ENCODE data around the gene FLVCR1. TPM values are rescaled to one million over a fixed set of nuclear protein-coding genes. Genes with fewer than 3 reads are reported as not detected.
A peak's percentile ranks its signal among the peaks of the same experiment; 100 is the strongest.

The FLVCR1 gene
- total RNA-seq (11.9 and 12.0 TPM in 2 replicates), polyA plus RNA-seq (3.2 and 3.5 TPM in 2 replicates), polyA minus RNA-seq (13.9 and 16.1 TPM in 2 replicates), Bru-seq, nascent RNA (percentile 75 among the genes with signal in this experiment), BruChase-seq, experiment 1, labeled RNA remaining after a 6-hour chase (percentile 74 among the genes with signal in this experiment), BruChase-seq, experiment 2, labeled RNA remaining after a 2-hour chase (percentile 82 among the genes with signal in this experiment)
- 2.3 and 2.7 TPM in 2 replicates for polyA plus RNA-seq (2011; cell fraction: cytosol; rRNA removed)
- 10.2 and 12.2 TPM in 2 replicates for polyA plus RNA-seq (2011; cell fraction: nucleus; rRNA removed)
- 4.3 and 5.9 TPM in 2 replicates for polyA plus RNA-seq (2012)
- 35.7 TPM for polyA minus RNA-seq (2011; cell fraction: cytosol; rRNA and poly(A)+ RNA removed)
- polyA minus RNA-seq (2011; cell fraction: nucleus; rRNA and poly(A)+ RNA removed), result 11.8 and 17.7 TPM in 2 replicates
- long read RNA-seq, full-length matches to known transcripts, result 4 of 13 reads
- long read RNA-seq, partial matches to known transcripts, result 1 of 13 reads
- long read RNA-seq, other reads (novel, unspliced or antisense), result 8 of 13 reads

GRCh38 chr1:212857992-212858460 is at the start of gene FLVCR1:
FLVCR1 (plus strand) TSS chr1:212858275; CDS start chr1:212858453, 178 bp downstream.
- POLR2A ChIA-PET, result interaction anchor here (0.6 to 1.4 kb wide), 4 partner anchors 249 to 891 kb away, joined by 3 to 10 read pairs (median 4); partner anchors contain the start of gene ATF3
- FAIRE-seq (peak; percentile 97), DNase-seq (ENCODE audit: low read depth, low spot score) (peak; percentile 94)
- Histone ChIP-seq H3K9me1 (replicated peaks; ENCODE audit: control insufficient read depth, extremely low read depth, insufficient read depth, low read length) (no peaks in the 10 kb centered on the region), H3K9ac (replicated peaks; ENCODE audit: extremely low read depth, insufficient read depth, low read length) (peak within 1 kb of the TSS; percentile 76), H3K27ac (ENCODE audit: insufficient read depth, low read depth, low read length) (peak within 1 kb of the TSS; percentile 24), H3K4me1 (ENCODE audit: control insufficient read depth, extremely low read depth, insufficient read depth, low read length) (peaks cover 19% of the 10 kb centered on the region), H3K4me3 (replicated peaks in 1 of 3; ENCODE audit: insufficient read depth in 1 of 3, low read depth in 1 of 3, low read length in 3 of 3) (peak within 1 kb of the TSS; percentile 10 to 88 (median 51)), H3K4me2 (ENCODE audit: insufficient read depth, low read length) (peak within 1 kb of the TSS; percentile 82), H3K9me3 (replicated peaks; ENCODE audit: control insufficient read depth, insufficient read depth, low read length) (no peaks in the 10 kb centered on the region), H2AFZ (ENCODE audit: low read depth, low read length) (peak within 1 kb of the TSS; percentile 75), H4K20me1 (replicated peaks; ENCODE audit: control insufficient read depth, extremely low read depth, insufficient read depth, low read length) (no peaks in the 10 kb centered on the region), H3K27me3 (ENCODE audit: control insufficient read depth in 2 of 2, insufficient read depth in 2 of 2, low read length in 2 of 2) (no peaks in the 10 kb centered on the region), H3K36me3 (ENCODE audit: control insufficient read depth in 2 of 2, extremely low read depth in 1 of 2, insufficient read depth in 2 of 2, low read length in 2 of 2) (no peaks in the 10 kb centered on the region), H3K79me2 (ENCODE audit: control insufficient read depth, insufficient read depth, low read length) (peaks cover 41% of the 10 kb centered on the region)
- TF ChIP-seq GATA2 (IDR thresholded peaks at IDR 0.05; ENCODE audit: insufficient read depth, insufficient read length, low read depth, low read length), result no peak
- peak; percentile 57 for TF ChIP-seq POLR2A (IDR thresholded peaks at IDR 0.05; ENCODE audit: low read depth, low read length)
- TF ChIP-seq MAX (IDR thresholded peaks at IDR 0.05; ENCODE audit: insufficient read depth, insufficient read length), result peak; percentile 4
- TF ChIP-seq, protein P1, sequence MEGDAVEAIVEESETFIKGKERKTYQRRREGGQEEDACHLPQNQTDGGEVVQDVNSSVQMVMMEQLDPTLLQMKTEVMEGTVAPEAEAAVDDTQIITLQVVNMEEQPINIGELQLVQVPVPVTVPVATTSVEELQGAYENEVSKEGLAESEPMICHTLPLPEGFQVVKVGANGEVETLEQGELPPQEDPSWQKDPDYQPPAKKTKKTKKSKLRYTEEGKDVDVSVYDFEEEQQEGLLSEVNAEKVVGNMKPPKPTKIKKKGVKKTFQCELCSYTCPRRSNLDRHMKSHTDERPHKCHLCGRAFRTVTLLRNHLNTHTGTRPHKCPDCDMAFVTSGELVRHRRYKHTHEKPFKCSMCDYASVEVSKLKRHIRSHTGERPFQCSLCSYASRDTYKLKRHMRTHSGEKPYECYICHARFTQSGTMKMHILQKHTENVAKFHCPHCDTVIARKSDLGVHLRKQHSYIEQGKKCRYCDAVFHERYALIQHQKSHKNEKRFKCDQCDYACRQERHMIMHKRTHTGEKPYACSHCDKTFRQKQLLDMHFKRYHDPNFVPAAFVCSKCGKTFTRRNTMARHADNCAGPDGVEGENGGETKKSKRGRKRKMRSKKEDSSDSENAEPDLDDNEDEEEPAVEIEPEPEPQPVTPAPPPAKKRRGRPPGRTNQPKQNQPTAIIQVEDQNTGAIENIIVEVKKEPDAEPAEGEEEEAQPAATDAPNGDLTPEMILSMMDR (IDR thresholded peaks at IDR 0.05; ENCODE audit: extremely low read depth in 1 of 2, insufficient read depth in 1 of 2, low read depth in 1 of 2, low read length in 2 of 2), result no peak
- no peak for TF ChIP-seq JUN (IDR thresholded peaks at IDR 0.05; ENCODE audit: borderline replicate concordance, insufficient read depth, insufficient read length, low read depth)
- no peak for TF ChIP-seq EZH2 (IDR thresholded peaks at IDR 0.05; ENCODE audit: borderline replicate concordance, low read depth, low read length, severe bottlenecking)
- TF ChIP-seq POLR2AphosphoS5 (IDR thresholded peaks at IDR 0.05; ENCODE audit: insufficient read depth, low read depth, low read length), result no peak
- peak; percentile 10 for TF ChIP-seq MYC (IDR thresholded peaks at IDR 0.05; ENCODE audit: low read depth, low read length)
- TF ChIP-seq FOS (IDR thresholded peaks at IDR 0.05; ENCODE audit: borderline replicate concordance, insufficient read depth, low read length), result peak; percentile 15
- CTCF ChIA-PET, result interaction anchor here (0.9 to 2.2 kb wide), 8 partner anchors 15 to 193 kb away, joined by 3 to 11 read pairs (median 6); no protein-coding TSS in a partner anchor
- BruUV-seq (replicated peaks), result no TSS peak
- intact Hi-C loops (cut with micrococcal nuclease) (loop anchor here (1.0 to 5.0 kb wide), 4 partner anchors 36 to 191 kb away; partner anchors contain the start of genes NSL1 and TATDN3), dilution Hi-C loops (cut with MboI; ENCODE audit: extremely low pct_ligation_motif_present, low sequenced_read_pairs) (no loop called here)
